Measurements from ENCODE around the gene IFRD2.
A peak's percentile ranks its signal among the peaks of the same experiment; 100 is the strongest.

IFRD2 gene

DNA sequence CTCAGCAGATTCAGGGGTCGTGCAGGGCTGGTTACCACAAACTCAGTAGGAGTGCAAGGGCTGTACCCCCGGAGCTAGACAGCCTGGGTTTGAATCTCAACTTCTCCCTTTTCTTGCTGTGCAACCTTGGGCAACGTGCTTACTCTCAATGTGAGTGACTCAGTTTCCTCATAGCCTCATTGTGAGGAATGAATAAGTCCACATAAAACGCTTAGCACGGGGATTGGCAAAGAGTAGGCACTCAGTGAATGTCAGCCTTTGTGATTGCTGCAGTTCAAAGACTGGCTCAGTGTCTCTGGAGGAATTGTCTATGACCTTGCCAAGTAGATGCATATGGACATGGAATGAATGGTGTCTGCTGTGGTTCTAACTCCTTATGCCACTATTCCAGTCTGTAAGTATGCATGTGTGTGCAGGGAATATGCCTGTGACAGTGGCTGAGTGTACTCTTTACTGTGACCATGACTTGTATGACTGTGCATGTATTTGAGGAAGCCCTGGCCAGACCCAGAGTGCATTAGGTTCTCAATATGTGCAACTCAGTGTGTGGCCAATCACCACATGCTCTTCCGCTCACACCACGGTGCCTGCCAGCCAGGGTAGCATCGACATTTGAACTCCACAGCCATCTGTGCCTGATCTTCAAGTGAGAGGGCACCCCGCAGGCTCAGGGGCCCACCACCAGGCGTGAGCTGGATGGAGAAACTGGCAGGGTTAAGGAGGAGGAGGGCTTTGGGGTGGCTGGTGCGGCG, 7.9 kb upstream of the IFRD2 start:
- peak; percentile 45 for DNase-seq (ENCODE audit: low read depth)
- TF ChIP-seq, protein P1, sequence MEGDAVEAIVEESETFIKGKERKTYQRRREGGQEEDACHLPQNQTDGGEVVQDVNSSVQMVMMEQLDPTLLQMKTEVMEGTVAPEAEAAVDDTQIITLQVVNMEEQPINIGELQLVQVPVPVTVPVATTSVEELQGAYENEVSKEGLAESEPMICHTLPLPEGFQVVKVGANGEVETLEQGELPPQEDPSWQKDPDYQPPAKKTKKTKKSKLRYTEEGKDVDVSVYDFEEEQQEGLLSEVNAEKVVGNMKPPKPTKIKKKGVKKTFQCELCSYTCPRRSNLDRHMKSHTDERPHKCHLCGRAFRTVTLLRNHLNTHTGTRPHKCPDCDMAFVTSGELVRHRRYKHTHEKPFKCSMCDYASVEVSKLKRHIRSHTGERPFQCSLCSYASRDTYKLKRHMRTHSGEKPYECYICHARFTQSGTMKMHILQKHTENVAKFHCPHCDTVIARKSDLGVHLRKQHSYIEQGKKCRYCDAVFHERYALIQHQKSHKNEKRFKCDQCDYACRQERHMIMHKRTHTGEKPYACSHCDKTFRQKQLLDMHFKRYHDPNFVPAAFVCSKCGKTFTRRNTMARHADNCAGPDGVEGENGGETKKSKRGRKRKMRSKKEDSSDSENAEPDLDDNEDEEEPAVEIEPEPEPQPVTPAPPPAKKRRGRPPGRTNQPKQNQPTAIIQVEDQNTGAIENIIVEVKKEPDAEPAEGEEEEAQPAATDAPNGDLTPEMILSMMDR (IDR thresholded peaks at IDR 0.05; ENCODE audit: insufficient read depth, low read depth, low read length, missing control alignments) = no peak
- peak overlapping the region; percentile 55 for H3K4me3 ChIP-seq (ENCODE audit: low read depth, low read length)

DNA sequence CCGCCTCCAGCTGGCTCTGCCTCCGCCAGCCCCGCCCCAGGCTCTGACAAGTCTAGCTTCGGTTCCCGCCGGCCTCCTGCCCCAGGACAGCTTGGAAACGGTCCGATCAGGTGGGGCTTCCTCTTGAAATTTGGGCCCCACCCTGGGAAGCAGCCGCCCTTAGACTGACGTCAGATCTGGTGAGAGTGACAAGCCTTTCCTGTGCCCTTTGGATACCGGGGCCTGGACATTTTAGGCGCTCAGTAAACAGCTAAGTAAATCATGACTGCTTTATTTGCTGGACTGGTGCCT, 7.4 kb upstream of the IFRD2 start:
- H3K4me3 ChIP-seq (ENCODE audit: low read depth, low read length) = peak overlapping the region; percentile 55
- DNase-seq (ENCODE audit: low read depth) = no peak
- TF ChIP-seq, protein P1 (IDR thresholded peaks at IDR 0.05; ENCODE audit: insufficient read depth, low read depth, low read length, missing control alignments) = no peak

DNA sequence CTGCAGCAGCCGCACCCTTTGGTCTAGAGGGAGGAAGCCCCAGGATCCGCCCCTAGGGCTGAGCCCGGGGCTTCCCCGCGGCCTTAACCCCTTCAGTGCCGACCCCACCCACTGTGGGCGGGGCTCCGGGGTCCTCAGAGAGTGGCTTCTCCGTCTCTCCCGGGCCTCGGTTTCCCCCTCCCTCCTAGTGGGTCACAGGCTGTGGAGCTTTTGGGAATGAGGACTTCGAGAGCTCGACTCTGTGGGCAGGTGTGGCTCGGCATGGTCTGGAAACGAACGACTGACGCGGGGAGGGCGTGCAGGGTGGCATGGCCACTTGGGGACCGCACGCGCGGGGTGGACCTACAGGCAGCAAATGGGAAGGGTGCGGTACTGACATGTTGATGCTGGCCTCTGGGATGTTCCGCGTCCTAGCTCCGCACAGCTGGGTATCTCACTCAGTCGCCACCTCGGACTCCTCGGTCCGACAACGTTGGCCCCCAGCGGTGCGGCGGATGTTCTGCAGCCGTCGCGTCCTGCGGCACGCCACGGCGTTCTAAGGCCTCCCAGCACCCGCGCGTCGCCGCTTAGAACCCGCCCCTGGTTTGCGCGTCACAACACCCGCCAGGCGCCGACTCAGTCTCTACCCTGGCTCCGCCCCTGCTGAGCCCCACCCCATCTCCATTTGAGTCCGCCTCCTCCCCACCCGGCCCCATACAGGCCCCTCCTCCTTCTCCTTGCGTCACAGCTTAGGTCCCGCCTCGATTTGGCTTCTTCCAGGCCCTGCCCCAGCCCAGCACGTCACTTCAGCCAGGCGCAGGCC, 6.8 kb upstream of the IFRD2 start, which contains the start of the genes HYAL3 and NAA80:
Gene HYAL3 (minus strand): TSS at position 570 of the 802 bp plus-strand sequence. CDS start 3,803 bp downstream, outside the sequence.
Gene NAA80 (minus strand): TSS at position 570 of the 802 bp plus-strand sequence. CDS start 1,942 bp downstream, outside the sequence.
- peak within 1 kb of the TSS; percentile 67 for H3K4me3 ChIP-seq (ENCODE audit: low read depth, low read length)
- DNase-seq (ENCODE audit: low read depth) = peak; percentile 100
- TF ChIP-seq, protein P1 (IDR thresholded peaks at IDR 0.05; ENCODE audit: insufficient read depth, low read depth, low read length, missing control alignments) = peak; percentile 27

DNA sequence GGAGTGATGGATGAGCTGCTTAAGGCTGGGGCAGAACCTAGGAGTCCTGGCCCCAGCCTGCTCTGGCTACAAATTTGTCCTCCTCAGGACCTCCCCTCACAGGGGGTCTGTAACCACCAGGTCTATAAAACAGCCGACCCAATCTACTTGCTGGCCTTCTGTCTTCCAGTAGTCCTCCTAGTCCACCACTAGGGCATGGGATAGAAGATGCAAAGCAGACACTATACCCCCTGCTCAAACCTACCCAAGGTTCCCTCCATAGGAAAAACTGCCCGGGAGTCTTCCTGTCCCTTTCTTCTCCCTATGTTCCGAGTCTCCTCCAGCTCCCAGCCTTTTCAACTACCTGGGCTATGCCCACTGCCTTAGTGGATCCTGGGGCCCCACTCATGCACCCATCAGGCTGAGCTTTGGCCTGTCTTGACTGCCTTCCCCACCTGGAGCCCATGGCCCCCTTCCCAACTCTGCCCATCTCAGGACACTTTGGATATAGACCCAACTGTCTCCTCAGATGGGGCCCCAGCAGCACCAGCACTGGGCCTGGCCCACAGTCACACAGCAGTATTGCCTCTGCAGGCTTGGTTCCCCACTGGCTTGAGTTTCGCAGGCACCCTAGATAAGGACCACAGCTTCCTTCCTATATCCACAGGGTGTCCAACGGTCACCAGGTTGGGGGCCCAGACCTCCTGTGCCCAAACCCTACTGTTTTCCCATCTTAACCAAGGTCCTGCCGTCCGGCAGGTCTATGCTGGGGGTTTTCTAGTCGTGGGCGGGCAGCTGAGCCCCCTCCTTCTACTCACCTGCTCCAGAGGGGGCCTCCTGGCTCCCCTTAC, 5.9 kb upstream of the IFRD2 start:
- peak overlapping the region; percentile 67 for H3K4me3 ChIP-seq (ENCODE audit: low read depth, low read length)
- DNase-seq (ENCODE audit: low read depth) = peak; percentile 11
- TF ChIP-seq, protein P1 (IDR thresholded peaks at IDR 0.05; ENCODE audit: insufficient read depth, low read depth, low read length, missing control alignments) = no peak

DNA sequence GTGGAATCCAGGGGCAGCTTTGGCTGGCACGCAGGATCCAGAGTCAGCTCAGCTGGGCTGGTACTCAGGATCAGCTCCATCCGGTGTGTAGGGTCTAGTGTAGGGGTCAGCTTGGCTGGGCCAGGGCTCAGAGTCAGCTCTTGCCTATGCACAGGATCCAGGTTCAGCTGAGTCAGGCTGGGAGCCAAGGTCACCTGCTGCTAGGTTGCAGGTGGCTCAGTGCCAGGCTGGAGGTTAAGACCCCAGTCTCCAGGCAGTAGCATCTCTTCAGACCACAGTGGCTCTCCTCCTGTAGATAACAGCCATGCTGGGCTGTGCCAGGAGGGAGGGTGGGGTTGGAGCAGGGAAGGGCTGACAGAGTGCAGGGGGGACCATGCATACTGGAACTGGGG, 5.2 kb upstream of the IFRD2 start:
- no peak overlapping the region for H3K4me3 ChIP-seq (ENCODE audit: low read depth, low read length)
- DNase-seq (ENCODE audit: low read depth) = peak; percentile 5
- TF ChIP-seq, protein P1 (IDR thresholded peaks at IDR 0.05; ENCODE audit: insufficient read depth, low read depth, low read length, missing control alignments) = no peak

DNA sequence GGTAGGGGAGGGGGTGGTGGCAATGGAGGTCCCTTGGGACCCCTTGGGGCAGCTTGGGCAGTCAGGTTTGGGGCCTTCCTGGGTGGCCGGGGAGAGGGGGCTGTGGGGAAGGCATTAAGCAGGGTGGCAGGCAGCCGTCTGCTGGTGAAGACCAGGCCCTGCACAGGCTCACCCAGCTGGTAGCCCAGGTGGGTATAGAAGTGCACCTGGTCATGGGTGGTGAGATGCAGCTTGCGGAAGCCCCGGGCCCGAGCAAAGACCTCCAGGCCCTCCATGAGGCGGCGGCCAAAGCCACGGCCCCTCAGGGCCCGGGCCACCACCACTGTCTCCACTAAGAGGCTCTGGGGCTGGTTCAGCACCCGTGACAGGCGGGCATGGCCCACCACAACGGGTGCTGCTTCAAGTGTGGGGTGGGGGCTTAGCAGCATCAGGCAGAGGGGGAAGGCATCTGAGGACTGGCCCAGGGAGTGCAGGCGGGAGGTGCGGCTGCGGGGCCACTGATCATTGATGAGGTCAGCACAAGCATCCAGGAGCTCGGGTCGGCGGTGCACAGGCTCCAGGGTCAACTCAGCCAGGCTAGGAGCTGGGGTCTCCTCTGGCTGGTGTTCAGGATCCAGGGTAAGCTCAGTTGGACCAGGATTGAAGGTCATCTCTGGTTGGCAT, 4.6 kb upstream of the IFRD2 start:
- H3K4me3 ChIP-seq (ENCODE audit: low read depth, low read length) = no peak overlapping the region
- TF ChIP-seq, protein P1 (IDR thresholded peaks at IDR 0.05; ENCODE audit: insufficient read depth, low read depth, low read length, missing control alignments) = no peak
- DNase-seq (ENCODE audit: low read depth) = peak; percentile 5
